Endothelial cell of hepatic sinusoid (primary cell): ENCODE results near the gene RIC3.

ENCODE experiments used
- in situ Hi-C: cut with HindIII; loops from 2 replicates; pipeline ENCODE4 v1.10.0; 2017; ENCODE audit warnings: low sequenced_read_pairs

Gene RIC3

DNA sequence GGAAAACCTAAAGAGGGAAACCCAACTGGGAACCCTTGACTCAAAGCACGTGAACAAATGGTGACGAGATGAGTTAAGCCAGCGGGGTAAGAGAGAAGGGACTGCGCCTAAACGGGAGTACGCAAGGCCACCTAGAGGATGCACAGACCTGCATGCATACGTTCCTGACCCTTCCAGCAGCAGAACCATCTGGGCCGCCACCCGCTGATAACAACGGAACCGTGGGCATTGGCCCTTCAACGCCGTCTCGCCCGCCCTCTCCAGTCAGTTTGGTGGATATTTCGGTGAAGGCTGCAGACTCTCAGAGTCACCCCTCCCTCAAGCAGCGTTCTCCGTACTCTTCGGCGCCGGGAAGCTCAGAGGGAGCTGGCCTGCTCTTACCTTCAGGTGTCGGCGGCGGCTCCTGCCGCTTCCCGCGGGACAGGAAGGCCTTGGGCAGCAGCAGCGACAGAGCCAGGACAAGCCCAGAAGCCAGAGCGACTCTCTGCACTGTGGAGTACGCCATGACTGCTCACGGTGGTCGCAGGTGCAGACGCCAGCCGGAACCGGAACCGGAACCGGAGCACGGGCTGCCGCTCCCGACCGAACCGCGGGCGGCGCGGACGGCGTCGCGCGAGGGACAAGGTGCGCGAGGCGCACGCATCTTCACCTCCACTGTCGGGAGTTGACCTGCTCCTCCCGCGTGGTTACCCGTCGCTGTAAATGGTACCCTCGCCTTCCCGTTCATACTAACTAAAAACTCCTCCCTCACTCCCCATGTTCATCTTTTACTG lies at the start of gene RIC3:
Gene RIC3 (minus strand): TSS at position 541 of the 773 bp plus-strand sequence. CDS start 36 bp downstream, at position 505.
- in situ Hi-C loops = no loop called here

GRCh38 chr11:8218409-8218808 lies 49.6 kb upstream of the RIC3 start:
- in situ Hi-C loops = loop anchor here (5.0 kb wide), 1 partner anchor 89 kb away; no protein-coding TSS in a partner anchor

DNA sequence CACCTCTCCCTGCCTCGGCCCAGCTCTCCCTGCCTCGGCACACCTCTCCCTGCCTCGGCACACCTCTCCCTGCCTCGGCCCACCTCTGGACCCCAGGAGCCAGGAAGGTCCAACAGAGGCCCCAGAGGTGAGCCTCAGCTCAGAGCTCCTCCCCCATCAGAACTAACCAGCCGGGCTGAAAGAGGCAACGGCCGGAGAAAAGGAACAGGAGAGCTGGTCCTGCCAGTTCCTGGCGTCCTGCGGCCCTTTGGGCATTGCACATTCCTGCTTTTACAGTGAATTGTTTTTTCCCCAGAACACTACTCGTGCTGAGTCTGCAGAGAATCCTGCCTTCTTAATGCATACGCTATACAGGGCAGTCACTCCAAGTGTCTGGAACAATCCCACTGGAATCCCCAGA lies 49.1 kb upstream of the RIC3 start:
- in situ Hi-C loops = loop anchor here (5.0 kb wide), 1 partner anchor 89 kb away; no protein-coding TSS in a partner anchor

DNA sequence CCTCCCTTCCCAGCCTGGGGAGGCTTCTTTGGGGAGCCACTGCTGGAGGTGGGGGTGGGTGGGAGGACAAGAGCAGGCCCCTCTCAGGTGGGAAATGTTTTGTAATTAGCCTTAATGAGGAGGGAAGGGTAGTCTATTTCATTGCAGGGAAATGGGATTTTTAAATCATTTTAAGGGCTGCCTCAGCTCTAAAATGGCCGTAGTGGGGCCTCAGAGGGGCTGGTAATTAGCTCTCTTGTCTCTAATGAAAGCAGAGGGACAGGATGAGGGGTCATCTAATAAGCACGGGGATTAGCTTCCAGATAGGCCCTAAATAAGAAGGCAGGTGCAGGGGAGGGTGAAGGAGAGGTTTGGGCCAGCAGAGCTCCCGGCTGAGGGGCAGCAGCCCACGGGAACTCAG lies 48.3 kb upstream of the RIC3 start:
- in situ Hi-C loops = loop anchor here (5.0 kb wide), 1 partner anchor 90 kb away; no protein-coding TSS in a partner anchor

- in situ Hi-C loops = no loop called here
Observed at GRCh38 chr11:8213376-8213775, 44.6 kb upstream of the RIC3 start.

DNA sequence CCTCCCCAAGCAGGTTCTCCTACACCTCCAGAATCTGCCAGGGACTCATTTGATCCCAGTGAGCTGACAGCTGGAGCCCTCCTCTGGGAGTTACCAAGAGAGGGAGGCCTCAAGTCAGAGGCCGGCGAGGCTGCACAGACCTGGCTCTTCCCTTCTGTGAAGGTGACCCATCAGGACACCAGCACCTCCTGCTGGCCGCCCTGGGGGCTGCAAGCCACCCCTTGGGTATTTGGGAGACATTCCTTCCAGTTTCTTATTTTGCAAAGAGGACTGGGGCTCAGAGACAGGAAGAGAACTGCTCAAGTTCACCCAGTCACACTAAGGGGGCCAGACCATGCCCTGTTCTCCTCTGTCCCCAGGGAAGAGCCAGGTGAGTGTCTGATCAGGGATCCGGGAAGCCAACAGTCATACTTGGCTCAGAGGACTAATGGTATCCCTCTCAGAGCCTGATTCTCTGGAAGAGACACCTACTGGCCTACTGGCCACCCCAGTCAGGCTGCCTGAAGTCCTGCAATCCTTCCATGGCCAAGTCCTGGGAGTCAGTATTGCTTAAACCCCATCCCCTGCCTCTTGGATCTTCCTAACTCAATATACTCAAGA lies 40.5 kb upstream of the RIC3 start:
- in situ Hi-C loops = no loop called here

- in situ Hi-C loops = no loop called here
Observed at GRCh38 chr11:8207080-8208000, 38.5 kb upstream of the RIC3 start.

DNA sequence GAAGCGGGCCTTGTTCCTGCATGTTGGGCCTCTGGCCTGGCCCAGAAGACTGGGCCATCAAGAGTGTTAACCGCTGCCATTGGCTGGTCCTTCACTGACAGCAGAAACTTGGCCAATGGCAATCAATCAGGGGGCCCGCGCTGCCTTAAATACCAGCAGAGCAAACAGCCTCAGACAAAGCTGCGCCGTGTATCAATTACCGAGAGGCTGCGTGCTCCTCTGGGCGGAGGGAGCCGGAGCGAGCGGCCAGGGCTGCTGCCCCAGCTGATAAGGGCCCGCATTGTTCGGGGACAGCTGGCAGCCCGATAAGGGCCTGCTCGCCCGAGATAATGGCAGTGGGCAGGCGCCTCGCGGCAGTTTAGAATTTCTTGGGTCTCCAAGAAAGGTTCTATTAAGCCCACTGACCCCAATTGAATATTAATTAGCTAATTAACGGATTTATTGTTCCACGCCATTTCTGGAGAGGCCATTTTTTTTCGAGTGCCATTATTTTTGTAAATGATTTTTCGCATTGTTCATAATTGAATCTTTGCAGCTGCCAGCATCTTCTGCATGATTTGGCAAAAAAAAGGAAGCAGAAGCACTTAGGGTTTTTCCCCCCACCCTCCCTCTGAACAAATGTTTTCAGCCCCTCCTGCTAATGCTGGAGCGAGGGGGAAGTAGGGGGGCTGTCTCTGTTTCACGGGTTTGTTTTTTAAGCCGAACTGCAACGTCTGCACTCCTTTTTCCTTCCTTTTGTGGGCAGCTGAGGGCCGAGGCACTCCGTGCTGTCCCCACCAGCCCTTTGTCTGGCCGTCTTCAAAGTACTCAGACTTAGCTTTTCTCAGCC lies 37.6 kb upstream of the RIC3 start:
- in situ Hi-C loops = no loop called here

GRCh38 chr11:8205566-8205965 lies 36.7 kb upstream of the RIC3 start:
- in situ Hi-C loops = no loop called here

- in situ Hi-C loops = no loop called here
Observed at GRCh38 chr11:8204596-8204995, 35.8 kb upstream of the RIC3 start.

GRCh38 chr11:8204025-8204424 lies 35.2 kb upstream of the RIC3 start:
- in situ Hi-C loops = no loop called here

DNA sequence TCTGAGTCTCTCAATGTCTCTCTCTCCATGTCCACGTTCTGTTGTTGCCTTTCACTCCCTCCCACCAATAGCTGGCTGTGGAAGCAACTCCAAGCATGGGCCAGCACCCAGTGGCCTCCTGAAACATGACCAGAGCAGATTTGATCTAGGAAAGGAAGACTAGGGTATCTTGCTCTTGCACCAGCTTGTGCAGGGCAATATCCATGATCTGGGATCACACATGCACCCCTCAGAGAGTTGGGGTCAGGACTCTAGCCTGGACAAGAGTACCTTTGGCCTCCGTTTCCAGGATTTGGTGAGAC lies 34.5 kb upstream of the RIC3 start:
- in situ Hi-C loops = no loop called here

DNA sequence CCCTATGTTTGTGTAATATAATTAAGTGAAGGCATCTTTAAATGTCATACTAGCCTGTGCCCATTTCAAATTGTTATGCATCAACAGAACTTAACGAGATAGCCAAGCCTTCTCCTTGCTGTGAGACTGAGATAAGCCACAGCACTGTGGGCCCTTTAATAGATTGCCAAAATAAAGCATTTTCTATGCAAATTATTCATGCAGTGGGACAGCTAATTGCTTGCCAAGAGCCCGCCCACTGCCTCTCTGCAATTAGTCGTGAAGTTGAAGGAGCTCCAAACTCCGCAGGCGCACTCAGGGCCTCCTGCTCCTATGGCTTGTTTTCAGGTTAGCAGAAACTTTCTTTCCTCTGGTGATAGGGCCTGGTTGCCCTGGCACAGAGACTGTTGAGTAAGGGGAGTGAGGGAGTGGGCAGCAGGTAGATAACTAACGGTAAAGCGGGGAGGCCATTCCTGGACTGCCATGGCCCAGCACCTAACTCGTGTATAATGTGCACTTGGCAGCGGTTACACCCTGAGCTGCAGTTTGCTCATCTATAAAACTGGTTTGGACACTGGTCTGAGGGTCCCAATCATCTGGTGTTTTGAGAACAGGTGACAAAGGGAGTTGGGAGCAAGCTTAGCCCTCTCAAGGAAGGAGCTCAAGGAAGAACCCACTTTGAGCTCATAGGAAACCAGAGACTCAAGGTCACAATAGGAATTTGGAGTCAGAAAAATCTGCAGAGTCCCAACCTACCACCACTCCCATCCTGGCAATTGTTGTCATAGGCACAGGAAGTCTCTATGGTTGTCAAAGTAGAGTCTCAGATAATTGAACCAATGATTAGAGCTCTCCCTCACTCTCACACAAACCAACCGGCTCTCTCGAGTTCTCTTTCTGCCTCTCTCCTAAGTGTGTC lies 33.9 kb upstream of the RIC3 start:
- in situ Hi-C loops = no loop called here

DNA sequence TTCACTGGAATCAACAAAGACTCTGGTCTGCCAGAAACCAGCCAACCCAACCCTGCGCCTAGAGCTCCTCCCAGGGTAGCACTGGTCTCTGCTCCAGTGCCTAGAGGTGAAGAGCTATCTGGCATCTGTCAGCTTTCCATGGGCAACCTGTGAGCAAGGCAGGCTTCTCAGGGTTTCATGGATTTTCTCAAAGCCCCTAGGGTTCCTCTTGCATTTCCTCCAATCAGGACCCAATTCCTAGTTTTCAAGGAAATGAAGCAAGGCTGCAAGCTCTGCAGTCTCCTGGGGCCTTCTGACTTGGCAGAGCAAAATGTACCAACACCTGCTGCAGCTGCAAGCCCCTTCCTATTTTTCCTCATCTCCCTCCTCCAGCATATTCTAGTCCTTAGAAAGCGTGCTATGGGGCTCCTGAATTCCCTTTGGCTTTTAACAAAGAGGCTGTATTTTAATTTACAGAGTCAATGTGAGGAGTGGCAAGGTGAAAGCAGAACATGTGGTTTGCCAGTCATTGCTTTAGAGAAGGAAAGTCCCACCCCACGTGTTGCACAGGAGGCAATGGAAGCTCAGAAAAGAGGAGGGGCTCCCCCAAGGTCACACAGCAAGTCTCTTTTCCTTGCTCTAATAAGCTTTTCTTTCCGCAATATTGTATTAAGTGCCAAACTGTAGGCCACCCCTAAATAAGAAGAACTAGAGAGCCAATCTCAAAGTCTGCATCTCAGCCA lies 33.0 kb upstream of the RIC3 start:
- in situ Hi-C loops = no loop called here

- in situ Hi-C loops = no loop called here
Observed at GRCh38 chr11:8199676-8200075, 30.9 kb upstream of the RIC3 start.

DNA sequence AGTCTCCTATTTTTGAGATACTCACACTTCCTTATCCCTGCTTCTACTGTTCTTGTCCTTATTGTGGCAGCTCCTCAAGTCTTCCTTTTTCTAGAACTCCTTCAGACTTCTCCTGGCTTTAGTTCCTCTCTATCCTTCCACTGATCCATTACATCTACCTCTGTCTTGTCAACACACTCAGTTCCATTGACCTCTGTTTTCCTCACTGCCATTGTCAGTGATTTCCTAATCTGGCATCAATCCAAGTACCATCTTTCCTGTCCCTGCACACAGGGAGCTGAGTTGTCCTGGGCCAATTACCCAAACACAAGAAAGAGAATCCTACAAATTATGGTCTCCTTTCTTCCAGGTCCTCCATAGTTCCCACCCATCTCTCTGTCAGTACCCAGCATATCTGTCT lies 27.9 kb upstream of the RIC3 start:
- in situ Hi-C loops = no loop called here

- in situ Hi-C loops = no loop called here
Observed at GRCh38 chr11:8194956-8195355, 26.1 kb upstream of the RIC3 start.

GRCh38 chr11:8192896-8193209 lies 24.0 kb upstream of the RIC3 start:
- in situ Hi-C loops = no loop called here
